Ureter (tissue), 1 donor: ENCODE results near the gene IL10RA. TPM values are rescaled to one million over a fixed set of nuclear protein-coding genes. Genes with fewer than 3 reads are reported as not detected.
"Not testable (repeated sequence)": the region's sequence is repeated elsewhere in the genome, so short reads cannot be mapped to it uniquely, and the experiment has no call there.

Experiments
- DNase-seq: peaks from one replicate; pipeline ENCODE4 v3.0.0-alpha.2; 2020; ENCODE audit warnings: low spot score
- total RNA-seq: library from RNA; stranded (reverse); gene quantifications from one replicate; pipeline ENCODE4 v1.2.4, GENCODE V29; 2023
- donor health status: DM: yes; HTN: yes; CAD: no.

Gene IL10RA
- total RNA-seq, 1 donor from 2014 or later, result 22.4 TPM

GRCh38 chr11:118007040-118007439 is 20.8 kb downstream of the IL10RA start:
- no peak for DNase-seq

- DNase-seq, result not testable (repeated sequence)
Observed at GRCh38 chr11:118007563-118008270, 21.5 kb downstream of the IL10RA start.

DNA sequence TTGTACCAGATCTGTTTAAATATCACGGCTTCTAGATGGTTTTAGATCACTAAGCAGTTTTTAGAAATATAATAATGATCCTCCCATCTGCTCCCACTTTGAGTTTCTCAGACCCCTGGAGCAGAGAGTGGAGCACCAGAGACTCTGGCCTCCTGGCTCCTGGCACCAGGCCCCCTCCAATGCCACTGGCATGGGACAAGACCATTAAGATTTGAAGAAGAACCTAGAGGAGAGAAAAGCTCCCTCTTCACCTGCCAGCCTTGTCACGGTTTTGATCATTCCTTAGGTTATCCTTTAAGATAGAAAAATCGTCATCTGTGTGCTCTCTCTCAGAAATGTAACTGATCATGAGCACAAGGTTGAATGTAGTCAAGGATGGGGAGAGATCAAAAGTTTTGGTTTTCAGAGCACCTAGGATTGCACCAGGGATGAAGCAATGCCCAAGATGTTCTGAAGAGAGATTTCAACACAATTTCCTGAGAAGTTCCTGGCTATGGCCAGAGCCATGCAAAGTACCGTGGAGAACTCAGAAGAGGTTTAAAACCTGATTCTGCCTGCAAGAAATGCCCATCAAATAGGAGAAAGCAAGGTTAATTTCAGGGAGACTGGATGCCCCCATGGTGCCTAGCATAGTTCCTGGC is 22.2 kb downstream of the IL10RA start:
- no peak for DNase-seq

- DNase-seq, result no peak
Observed at GRCh38 chr11:118009864-118010737, 23.9 kb downstream of the IL10RA start.

GRCh38 chr11:118010738-118011461 is 24.7 kb downstream of the IL10RA start:
- no peak for DNase-seq

DNA sequence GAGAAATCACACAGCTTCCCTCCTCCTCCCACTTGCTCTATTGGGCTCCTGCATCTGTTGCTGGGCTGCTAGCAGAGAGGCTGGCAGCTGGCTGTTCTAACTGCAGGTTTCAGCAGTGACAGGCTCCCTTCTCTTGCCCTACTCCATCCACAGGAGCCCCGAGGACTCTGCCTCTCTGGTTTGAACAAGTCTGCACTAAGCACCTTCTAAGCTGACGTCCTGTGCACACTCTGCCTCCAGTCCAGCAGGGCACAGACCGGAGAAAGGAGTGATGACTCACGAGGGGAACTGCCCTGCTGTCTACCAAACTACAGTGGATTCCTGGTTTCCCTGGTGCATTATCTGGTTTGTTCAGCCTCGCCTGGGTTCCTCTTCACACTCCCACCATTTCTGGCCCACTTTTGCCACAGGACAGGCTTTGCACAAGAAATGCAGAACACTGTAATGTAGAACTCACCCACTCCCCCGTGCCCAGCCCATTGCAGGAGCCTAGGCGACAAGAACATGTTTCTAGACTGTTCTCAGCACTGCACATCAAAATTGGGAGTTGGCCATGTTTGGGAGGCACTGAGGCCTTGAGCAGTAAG is 26.0 kb downstream of the IL10RA start:
- DNase-seq, result no peak

GRCh38 chr11:118014022-118014421 is 27.8 kb downstream of the IL10RA start:
- no peak for DNase-seq

GRCh38 chr11:118015385-118015841 is 29.2 kb downstream of the IL10RA start:
- DNase-seq, result no peak

DNA sequence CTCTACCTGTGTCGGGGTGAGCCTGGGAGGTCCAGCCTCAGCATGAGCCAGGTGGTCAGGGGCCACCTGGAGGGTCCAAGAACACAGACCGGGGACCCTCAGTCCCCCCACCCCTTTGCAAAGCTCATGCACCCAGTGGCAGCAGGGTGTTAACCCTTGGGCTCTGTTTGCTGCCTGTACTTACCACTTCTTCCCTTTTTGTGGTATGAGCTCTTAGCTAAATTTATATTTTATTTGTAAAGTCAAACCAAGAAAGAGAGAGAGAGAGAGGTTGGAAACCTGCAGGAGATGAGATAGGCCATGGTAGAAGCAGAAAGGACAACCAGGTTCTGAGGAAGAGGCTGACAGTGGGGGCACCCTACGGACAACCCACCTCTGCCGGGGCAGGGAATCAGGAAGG is 29.9 kb downstream of the IL10RA start:
- no peak for DNase-seq

- no peak for DNase-seq
Observed at GRCh38 chr11:118017111-118017510, 30.9 kb downstream of the IL10RA start.

DNA sequence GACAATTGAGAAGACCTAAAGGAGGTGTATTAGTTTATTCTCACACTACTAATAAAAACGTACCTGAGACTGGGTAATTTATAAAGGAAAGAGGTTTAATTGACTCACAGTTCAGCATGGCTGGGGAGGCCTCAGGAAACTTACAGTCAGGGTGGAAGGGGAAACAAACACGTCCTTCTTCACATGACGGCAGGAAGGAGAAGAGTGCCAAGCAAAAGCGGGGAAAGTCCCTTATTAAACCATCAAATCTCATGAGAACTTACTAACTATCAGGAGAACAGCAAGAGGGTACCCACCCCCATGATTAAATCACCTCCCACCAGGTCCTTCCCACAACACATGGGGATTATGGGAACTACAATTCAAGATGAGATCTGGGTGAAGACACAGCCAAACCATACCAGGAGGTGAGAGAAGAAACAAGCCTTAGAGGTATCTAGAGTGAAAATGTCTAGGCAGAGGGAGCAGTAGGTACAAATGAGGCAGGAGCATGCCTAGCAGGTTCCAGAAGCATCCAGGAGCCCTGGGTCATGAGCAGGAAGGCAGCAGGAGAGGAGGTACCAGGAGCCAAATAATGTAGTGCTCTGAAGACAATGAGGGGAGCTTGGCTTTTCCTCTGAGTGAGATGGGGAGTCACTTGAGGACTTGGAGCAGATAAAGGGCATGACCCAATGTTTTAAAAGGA is 31.6 kb downstream of the IL10RA start:
- no peak for DNase-seq

DNA sequence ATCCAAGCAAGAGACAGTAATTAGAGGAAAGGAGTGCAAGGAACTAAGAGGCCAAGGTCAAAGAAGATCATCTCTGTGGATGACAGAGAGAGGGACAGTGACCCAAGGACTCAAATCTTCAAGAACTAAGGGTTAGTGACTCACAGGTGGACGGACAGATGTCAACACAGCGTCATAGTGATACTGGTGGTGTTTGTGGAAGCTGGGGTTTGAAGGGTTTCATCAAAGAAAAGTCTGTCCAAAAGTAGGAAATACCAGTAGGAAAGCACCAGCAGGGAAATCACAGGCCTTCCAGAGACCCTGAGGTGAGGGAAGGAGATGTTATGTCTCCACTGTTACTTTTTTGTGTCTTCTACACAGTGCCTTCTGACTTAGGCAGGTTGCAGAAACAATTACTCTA is 32.2 kb downstream of the IL10RA start:
- no peak for DNase-seq

DNA sequence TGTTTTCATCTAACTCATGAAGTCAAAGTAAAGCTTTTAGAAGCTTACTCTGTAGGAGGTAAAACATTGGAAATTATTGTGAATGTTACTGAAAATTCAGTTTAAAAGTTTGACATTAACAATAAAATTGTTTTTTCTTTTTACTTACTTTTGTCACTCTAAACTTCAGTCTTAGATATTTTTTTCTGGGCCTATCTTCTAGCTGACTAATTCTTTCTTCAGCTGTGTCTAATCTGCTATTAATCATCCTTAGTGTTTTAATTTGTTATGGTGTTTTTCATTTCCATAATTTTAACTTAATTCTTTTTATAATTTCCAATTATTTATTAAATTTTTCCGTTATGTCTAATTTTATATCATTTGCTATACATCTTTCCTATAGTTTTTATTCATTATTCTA is 35.0 kb downstream of the IL10RA start:
- DNase-seq, result no peak

DNA sequence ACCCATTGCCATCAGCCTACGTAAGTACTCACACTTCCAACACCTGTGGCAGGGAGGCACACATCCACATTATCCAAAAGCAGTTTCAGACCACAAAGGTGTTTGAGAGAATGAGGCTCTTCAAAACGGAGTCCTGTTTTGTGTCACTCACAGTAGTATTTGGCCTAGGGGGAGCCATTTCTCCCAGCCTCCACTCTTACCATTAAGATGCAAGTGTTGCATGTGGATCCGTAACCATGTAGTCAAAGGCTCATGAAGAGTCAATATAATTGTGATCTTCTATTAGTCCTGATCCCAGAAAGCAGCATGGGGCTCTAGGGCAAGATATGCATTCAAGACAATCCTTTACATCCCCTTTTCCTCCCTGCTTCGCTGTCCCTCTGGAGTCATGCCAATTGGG is 41.5 kb downstream of the IL10RA start:
- DNase-seq, result no peak

- no peak for DNase-seq
Observed at GRCh38 chr11:118028626-118029025, 42.4 kb downstream of the IL10RA start.

DNA sequence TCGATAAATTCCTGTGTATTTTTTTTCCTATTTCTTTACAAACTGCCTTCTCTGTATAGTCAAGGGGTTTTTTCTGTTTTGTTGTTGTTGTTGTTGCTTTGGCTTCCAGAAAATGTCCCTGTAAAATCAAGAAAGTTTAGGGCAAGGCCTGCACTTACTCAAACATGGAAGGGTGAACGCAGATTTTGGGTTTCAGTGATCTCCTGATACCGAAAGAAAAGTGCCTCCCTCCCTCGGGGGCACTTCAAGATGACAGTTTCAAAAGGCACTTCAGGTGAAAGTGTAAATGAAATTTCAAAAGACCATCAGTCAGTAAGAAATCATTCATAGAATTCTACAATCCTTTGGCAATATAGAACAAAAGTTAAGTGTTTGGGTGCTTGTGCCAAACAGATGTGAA is 47.2 kb downstream of the IL10RA start:
- no peak for DNase-seq

GRCh38 chr11:118042141-118042540 is 55.9 kb downstream of the IL10RA start:
- no peak for DNase-seq

- DNase-seq, result no peak
Observed at GRCh38 chr11:118042796-118043195, 56.6 kb downstream of the IL10RA start.

DNA sequence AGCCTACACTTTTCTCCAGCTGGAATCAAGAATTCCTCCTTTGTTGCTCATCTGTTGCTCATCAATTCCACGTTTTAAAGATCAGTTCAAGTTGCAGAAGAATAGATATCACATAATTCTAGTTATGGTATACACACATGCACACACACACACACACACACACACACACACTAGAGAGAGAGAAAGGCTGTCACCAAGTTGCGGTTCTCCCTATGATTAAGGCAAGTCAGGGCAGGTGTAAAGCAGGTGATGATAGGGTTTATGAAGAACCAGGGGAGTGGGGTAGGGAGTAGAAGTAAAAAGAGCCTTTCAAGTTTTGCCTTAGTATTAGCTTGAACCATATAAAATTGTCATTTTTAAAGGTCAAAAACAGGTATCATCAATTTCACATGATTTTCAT is 59.0 kb downstream of the IL10RA start:
- no peak for DNase-seq

DNA sequence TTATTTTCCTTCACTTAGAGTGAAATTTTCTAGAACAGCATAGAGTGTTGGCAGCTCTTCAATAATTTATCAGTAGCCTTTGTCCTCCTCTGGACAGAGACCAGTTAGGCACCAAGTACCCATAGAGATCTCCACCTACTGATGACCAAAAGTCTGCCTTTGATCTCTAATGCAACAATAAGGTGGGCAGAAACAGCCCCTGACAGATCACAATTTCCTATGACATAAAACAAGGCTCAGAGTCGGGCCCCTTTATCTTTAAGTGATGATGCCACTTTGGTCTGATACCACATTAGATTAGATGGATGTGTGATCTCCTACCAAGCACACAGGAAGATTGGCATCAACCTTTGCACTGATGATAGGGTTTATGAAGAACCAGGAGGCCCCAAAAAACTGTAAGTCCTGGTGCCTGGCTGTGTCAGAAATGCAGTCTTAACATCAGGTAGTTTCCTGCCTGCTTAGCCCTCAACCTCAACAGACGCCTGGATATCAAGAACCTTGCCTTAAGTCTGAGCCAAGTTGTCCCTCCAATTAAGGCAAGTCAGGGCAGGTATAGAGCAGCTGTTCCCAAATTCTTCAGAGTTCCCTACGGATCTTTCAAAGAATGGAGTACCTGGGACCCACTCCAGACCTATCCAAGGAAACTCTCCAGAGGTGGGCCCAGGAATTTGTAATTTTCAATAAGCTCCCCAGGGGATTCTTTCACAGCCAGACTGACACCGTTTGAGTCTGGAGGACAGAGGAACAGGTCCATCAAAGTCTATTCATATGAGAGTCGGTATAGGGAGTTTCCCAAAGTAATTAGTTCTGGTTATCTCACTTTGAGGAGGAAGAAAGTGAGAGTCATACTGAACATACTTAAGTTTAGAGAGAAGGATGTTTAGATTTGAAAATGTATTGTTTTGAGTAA is 60.1 kb downstream of the IL10RA start:
- DNase-seq, result no peak
